Measurements from ENCODE around the gene ZNF346.

- TF ChIP-seq CTCF (IDR thresholded peaks at IDR 0.05) (no peak), POLR2A (IDR thresholded peaks at IDR 0.05) (no peak)
Measured at GRCh38 chr5:177098470-177099141, 76.1 kb downstream of the ZNF346 start.

Measured in upper lobe of left lung (tissue), 4 donors.